PC-3 (cell line): ENCODE results near the gene TACSTD2.
"Not testable (repeated sequence)": the region's sequence is repeated elsewhere in the genome, so short reads cannot be mapped to it uniquely, and the experiment has no call there.

Experiments
- CTCF ChIP-seq: fragments of 300-600 bp; sonication (generic); conservative IDR thresholded peaks from 2 replicates; pipeline ENCODE4 v1.5.1; 2017; ENCODE audit warnings: antibody characterized with exemption, low read depth, mild to moderate bottlenecking, low read length
- EZH2 ChIP-seq: fragments of 300-600 bp; sonication (generic); IDR thresholded peaks from one replicate; pipeline ENCODE4 v1.6.1; 2017; ENCODE audit warnings: antibody characterized with exemption, mild to moderate bottlenecking, low read length; ENCODE audit not compliant: unreplicated experiment
- EZH2phosphoT487 ChIP-seq: fragments of 300-600 bp; sonication (generic); IDR thresholded peaks from 2 replicates; pipeline ENCODE4 v1.6.1; 2018; ENCODE audit warnings: mild to moderate bottlenecking, antibody characterized with exemption, low read length, borderline replicate concordance

- TF ChIP-seq CTCF, EZH2, EZH2phosphoT487: not testable (repeated sequence)
Observed at GRCh38 chr1:58623259-58623658, 46.2 kb upstream of the TACSTD2 start.
